GM12865 (cell line): ENCODE data around the gene TTBK2.
"Not testable (repeated sequence)": the region's sequence is repeated elsewhere in the genome, so short reads cannot be mapped to it uniquely, and the experiment has no call there.

Experiments
- DNase-seq: peaks from one replicate; pipeline ENCODE4 v3.0.0; 2010; ENCODE audit warnings: low read depth
- H3K4me3 ChIP-seq: 2 replicates; pipeline ENCODE4 v1.5.1; 2011; ENCODE audit warnings: mild to moderate bottlenecking, low read depth, low read length, control low read depth
- TF ChIP-seq, protein P1 (sequence below): IDR thresholded peaks from 2 replicates; pipeline ENCODE4 v1.5.1; 2011; ENCODE audit warnings: low read length, control low read depth, low read depth, inconsistent platforms; ENCODE audit not compliant: insufficient read depth; ENCODE audit errors: missing control alignments

TTBK2 gene

DNA sequence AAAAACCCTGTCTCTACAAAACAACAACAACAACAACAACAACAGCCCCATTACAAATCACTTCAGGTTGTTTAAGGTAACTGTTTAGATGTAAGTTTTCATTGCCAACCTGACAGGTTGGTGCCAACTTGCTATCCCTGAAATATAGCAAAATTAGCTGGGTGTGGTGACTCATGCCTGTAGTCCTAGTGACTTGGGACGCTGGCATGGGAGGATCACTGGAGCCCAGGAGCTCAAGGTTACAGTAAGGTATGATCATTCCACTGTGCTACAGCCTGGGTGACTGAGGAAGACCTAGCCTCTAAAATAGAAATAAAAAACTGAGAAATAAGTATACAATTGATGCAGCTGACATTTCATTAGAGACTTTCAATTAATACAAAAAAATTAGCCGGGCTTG is 147.7 kb downstream of the TTBK2 start:
- no peak for DNase-seq
- TF ChIP-seq, protein P1, sequence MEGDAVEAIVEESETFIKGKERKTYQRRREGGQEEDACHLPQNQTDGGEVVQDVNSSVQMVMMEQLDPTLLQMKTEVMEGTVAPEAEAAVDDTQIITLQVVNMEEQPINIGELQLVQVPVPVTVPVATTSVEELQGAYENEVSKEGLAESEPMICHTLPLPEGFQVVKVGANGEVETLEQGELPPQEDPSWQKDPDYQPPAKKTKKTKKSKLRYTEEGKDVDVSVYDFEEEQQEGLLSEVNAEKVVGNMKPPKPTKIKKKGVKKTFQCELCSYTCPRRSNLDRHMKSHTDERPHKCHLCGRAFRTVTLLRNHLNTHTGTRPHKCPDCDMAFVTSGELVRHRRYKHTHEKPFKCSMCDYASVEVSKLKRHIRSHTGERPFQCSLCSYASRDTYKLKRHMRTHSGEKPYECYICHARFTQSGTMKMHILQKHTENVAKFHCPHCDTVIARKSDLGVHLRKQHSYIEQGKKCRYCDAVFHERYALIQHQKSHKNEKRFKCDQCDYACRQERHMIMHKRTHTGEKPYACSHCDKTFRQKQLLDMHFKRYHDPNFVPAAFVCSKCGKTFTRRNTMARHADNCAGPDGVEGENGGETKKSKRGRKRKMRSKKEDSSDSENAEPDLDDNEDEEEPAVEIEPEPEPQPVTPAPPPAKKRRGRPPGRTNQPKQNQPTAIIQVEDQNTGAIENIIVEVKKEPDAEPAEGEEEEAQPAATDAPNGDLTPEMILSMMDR, result no peak
- H3K4me3 ChIP-seq, result no peak overlapping the region

DNA sequence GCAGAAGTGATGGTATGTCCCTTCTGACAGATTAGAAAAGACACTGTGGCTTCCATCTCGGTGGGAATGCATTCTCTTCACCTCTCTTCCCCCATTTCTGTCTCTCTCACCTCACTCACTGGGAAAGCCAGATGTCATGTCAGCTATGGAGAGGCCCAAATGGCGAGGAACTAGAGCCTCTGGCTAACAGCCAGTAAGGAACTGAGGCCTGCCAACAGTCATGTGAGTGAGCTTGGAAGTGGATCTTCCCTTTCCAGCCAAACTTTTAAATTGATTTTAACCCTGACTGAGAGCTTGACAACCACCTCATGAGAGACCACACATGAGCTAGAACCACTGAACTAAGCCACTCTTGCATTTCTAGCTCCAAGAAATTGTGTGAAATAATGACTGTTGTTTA is 148.4 kb downstream of the TTBK2 start:
- no peak overlapping the region for H3K4me3 ChIP-seq
- TF ChIP-seq, protein P1, result no peak
- DNase-seq, result no peak

GRCh38 chr15:42766109-42766508 is 154.5 kb downstream of the TTBK2 start:
- not testable (repeated sequence) for H3K4me3 ChIP-seq, DNase-seq

DNA sequence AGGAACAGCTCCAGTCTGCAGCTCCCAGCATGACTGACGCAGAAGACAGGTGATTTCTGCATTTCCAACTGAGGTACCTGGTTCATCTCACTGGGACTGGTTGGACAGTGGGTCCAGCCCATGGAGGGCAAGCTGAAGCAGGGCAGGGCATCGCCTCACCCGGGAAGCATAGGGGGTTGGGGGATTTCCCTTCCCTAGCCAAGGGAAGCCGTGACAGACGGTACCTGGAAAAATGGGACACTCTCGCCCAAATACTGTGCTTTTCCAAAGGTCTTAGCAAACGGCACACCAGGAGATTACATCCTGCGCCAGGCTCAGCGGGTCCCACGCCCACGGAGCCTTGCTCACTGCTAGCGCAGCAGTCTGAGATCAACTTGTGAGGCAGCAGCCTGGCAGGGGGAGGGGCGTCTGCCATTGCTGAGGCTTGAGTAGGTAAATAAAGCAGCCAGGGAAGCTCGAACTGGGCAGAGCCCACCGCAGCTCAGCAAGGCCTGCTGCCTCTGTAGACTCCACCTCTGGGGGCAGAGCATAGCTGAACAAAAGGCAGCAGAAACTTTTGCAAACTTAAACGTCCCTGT is 156.3 kb downstream of the TTBK2 start:
- not testable (repeated sequence) for DNase-seq, H3K4me3 ChIP-seq

DNA sequence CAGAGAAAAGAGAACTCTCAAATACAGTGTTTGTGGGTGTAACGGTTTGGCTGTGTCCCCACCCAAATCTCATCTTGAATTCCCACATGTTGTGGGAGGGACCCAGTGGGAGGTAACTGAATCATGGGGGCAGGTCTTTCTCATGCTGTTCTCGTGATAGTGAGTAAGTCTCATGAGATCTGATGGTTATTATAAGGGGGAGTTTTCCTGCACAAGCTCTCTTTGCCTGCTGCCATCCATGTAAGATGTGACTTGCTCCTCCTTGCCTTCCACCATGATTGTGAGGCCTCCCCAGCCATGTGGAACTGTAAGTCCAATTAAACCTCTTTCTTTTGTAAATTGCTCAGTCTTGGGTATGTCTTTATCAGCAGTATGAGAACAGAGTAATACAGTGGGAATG is 158.8 kb downstream of the TTBK2 start:
- DNase-seq, H3K4me3 ChIP-seq: not testable (repeated sequence)

GRCh38 chr15:42760759-42761158 is 159.8 kb downstream of the TTBK2 start:
- TF ChIP-seq, protein P1, result no peak
- H3K4me3 ChIP-seq, result no peak overlapping the region
- DNase-seq, result no peak

GRCh38 chr15:42759093-42759492 is 161.5 kb downstream of the TTBK2 start:
- DNase-seq, result no peak
- H3K4me3 ChIP-seq, result no peak overlapping the region
- TF ChIP-seq, protein P1, result no peak

GRCh38 chr15:42750306-42750705 is 170.3 kb downstream of the TTBK2 start:
- DNase-seq, result no peak
- TF ChIP-seq, protein P1, result no peak
- no peak overlapping the region for H3K4me3 ChIP-seq

GRCh38 chr15:42749266-42749665 is 171.3 kb downstream of the TTBK2 start:
- TF ChIP-seq, protein P1, result no peak
- no peak overlapping the region for H3K4me3 ChIP-seq
- no peak for DNase-seq
